Measurements from ENCODE around the gene SETBP1.

- TF ChIP-seq, protein P1, sequence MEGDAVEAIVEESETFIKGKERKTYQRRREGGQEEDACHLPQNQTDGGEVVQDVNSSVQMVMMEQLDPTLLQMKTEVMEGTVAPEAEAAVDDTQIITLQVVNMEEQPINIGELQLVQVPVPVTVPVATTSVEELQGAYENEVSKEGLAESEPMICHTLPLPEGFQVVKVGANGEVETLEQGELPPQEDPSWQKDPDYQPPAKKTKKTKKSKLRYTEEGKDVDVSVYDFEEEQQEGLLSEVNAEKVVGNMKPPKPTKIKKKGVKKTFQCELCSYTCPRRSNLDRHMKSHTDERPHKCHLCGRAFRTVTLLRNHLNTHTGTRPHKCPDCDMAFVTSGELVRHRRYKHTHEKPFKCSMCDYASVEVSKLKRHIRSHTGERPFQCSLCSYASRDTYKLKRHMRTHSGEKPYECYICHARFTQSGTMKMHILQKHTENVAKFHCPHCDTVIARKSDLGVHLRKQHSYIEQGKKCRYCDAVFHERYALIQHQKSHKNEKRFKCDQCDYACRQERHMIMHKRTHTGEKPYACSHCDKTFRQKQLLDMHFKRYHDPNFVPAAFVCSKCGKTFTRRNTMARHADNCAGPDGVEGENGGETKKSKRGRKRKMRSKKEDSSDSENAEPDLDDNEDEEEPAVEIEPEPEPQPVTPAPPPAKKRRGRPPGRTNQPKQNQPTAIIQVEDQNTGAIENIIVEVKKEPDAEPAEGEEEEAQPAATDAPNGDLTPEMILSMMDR (IDR thresholded peaks at IDR 0.05): no peak
- TF ChIP-seq POLR2A (IDR thresholded peaks at IDR 0.05): no peak
These were observed 20.5 kb downstream of the SETBP1 start for GRCh38 chr18:44701227-44701626.
